Loucy (cell line): ENCODE data around the gene REP15.
A peak's percentile ranks its signal among the peaks of the same experiment; 100 is the strongest.

Experiments
- CTCF ChIP-seq: fragments of 200-600 bp; sonication (generic); conservative IDR thresholded peaks from 2 replicates; pipeline ENCODE4 v1.5.1; 2014; ENCODE audit warnings: mild to moderate bottlenecking, antibody characterized with exemption, low read length
- EZH2phosphoT487 ChIP-seq: fragments of 200-600 bp; IDR thresholded peaks from 2 replicates; pipeline ENCODE4 v1.6.1; 2018; ENCODE audit warnings: antibody characterized with exemption, mild to moderate bottlenecking, moderate library complexity, borderline replicate concordance

- TF ChIP-seq CTCF: peak; percentile 98
- no peak for TF ChIP-seq EZH2phosphoT487
These were observed 36.9 kb downstream of the REP15 start for GRCh38 chr12:27733052-27733656.
